HepG2 (cell line): ENCODE results near the gene NGDN. TPM values are rescaled to one million over a fixed set of nuclear protein-coding genes. Genes with fewer than 3 reads are reported as not detected.
A peak's percentile ranks its signal among the peaks of the same experiment; 100 is the strongest.

Experiments
- CBFB ChIP-seq: sonication (generic); formaldehyde crosslinking; IDR thresholded peaks from 2 replicates; pipeline ENCODE4 v1.4.0; 2020; ENCODE audit warnings: missing genetic modification reagents
- GATAD2A ChIP-seq: IDR thresholded peaks from 2 replicates; pipeline ENCODE4 v1.6.1; 2016
- HES4 ChIP-seq: sonication (generic); formaldehyde crosslinking; IDR thresholded peaks from 2 replicates; pipeline ENCODE4 v1.9.0; 2021; ENCODE audit warnings: mild to moderate bottlenecking, missing genetic modification reagents, borderline replicate concordance
- HHEX ChIP-seq: IDR thresholded peaks from 2 replicates; pipeline ENCODE4 v1.6.1; 2016; ENCODE audit warnings: control low read depth
- HOXA9 ChIP-seq: sonication (generic); formaldehyde crosslinking; IDR thresholded peaks from 2 replicates; pipeline ENCODE4 v1.8.1; 2022; ENCODE audit warnings: missing genetic modification reagents, mild to moderate bottlenecking, moderate library complexity, borderline replicate concordance
- POLR2A ChIP-seq, 2 experiments: IDR thresholded peaks; 2 replicates each; pipeline ENCODE4 v1.6.1; 2011; ENCODE audit warnings: low read depth in 2 of 2, low read length in 2 of 2, mild to moderate bottlenecking in 1 of 2, moderate library complexity in 1 of 2; ENCODE audit not compliant: insufficient read depth in 1 of 2
- PRMT3 ChIP-seq: sonication (generic); formaldehyde crosslinking; IDR thresholded peaks from 2 replicates; pipeline ENCODE4 v1.8.1; 2022; ENCODE audit warnings: low read depth, mild to moderate bottlenecking, moderate library complexity, missing genetic modification reagents, borderline replicate concordance
- SP4 ChIP-seq: sonication (generic); formaldehyde crosslinking; IDR thresholded peaks from 2 replicates; pipeline ENCODE4 v1.8.1; 2023; ENCODE audit warnings: mild to moderate bottlenecking, missing genetic modification reagents
- TARDBP ChIP-seq: sonication (generic); formaldehyde crosslinking; IDR thresholded peaks from 2 replicates; pipeline ENCODE4 v1.8.0; 2022; ENCODE audit warnings: mild to moderate bottlenecking, missing genetic modification reagents
- TCF12 ChIP-seq, 2 experiments: fragments of 450-650 bp in 1 of 2; sonication (generic) in 1 of 2; formaldehyde crosslinking in 1 of 2; IDR thresholded peaks; 2 replicates each; pipeline versions ENCODE4 v1.6.1 to v1.8.0; 2017 to 2022; ENCODE audit warnings: antibody characterized with exemption in 1 of 2, mild to moderate bottlenecking in 1 of 2, missing genetic modification reagents in 1 of 2, moderate library complexity in 1 of 2
- U2AF1 ChIP-seq: fragments of 200-400 bp; formaldehyde crosslinking; optimal IDR thresholded peaks from 2 replicates; pipeline ENCODE3; 2017; ENCODE audit warnings: mild to moderate bottlenecking, low read depth, low read length
- XBP1 ChIP-seq: sonication (generic); formaldehyde crosslinking; IDR thresholded peaks from 2 replicates; pipeline ENCODE4 v1.5.0; 2020; ENCODE audit warnings: missing genetic modification reagents
- ZBTB42 ChIP-seq: sonication (generic); formaldehyde crosslinking; IDR thresholded peaks from 2 replicates; pipeline ENCODE4 v1.5.0; 2020; ENCODE audit warnings: mild to moderate bottlenecking, missing genetic modification reagents
- ZC3H13 ChIP-seq: sonication (generic); formaldehyde crosslinking; IDR thresholded peaks from 2 replicates; pipeline ENCODE4 v1.8.1; 2023; ENCODE audit warnings: mild to moderate bottlenecking, missing genetic modification reagents, moderate library complexity
- ZNF296 ChIP-seq: sonication (generic); formaldehyde crosslinking; conservative IDR thresholded peaks from 2 replicates; pipeline ENCODE4 v1.5.0; 2020; ENCODE audit warnings: mild to moderate bottlenecking, missing genetic modification reagents
- ZNF709 ChIP-seq: sonication (generic); formaldehyde crosslinking; IDR thresholded peaks from 2 replicates; pipeline ENCODE4 v1.5.0; 2020; ENCODE audit warnings: mild to moderate bottlenecking, missing genetic modification reagents
- ZNF747 ChIP-seq: sonication (generic); formaldehyde crosslinking; IDR thresholded peaks from 2 replicates; pipeline ENCODE4 v1.8.1; 2023; ENCODE audit warnings: missing genetic modification reagents, mild to moderate bottlenecking, borderline replicate concordance
- ZSCAN29 ChIP-seq: sonication (generic); formaldehyde crosslinking; conservative IDR thresholded peaks from 2 replicates; pipeline ENCODE4 v1.4.0; 2020; ENCODE audit warnings: mild to moderate bottlenecking, missing genetic modification reagents
- ZSCAN9 ChIP-seq: IDR thresholded peaks from 2 replicates; pipeline ENCODE4 v1.6.1; 2016; ENCODE audit warnings: borderline replicate concordance
- polyA plus RNA-seq, 8 experiments: library from polyadenylated mRNA; depleted of rRNA in 3 of 8; stranded (reverse) in 7 of 8; unstranded in 1 of 8; fragments of >200 nt; fragmentation: Illumina TruSeq in 4 of 8; extraction: Trizol in 4 of 8; gene quantifications; 2 replicates each; pipeline versions ENCODE4 v1.2.1 to v1.2.3, GENCODE V29; 2011 to 2016; ENCODE audit warnings: low read depth in 4 of 8, missing spikeins in 1 of 8, mixed read lengths in 1 of 8; ENCODE audit not compliant: insufficient read depth in 1 of 8
- total RNA-seq, 5 experiments: library from RNA; depleted of rRNA; stranded (reverse); fragments of >200 nt; fragmentation: Illumina TruSeq; extraction: Trizol; gene quantifications; 2 replicates each; pipeline ENCODE4 v1.2.3, GENCODE V29; 2016; ENCODE audit warnings: low read depth in 1 of 5
- TF ChIP-seq, protein P1 (sequence below): IDR thresholded peaks from 2 replicates; pipeline ENCODE4 v1.6.1; 2018; ENCODE audit warnings: missing genetic modification reagents, mild to moderate bottlenecking, missing compliant biosample characterization
- TF ChIP-seq, protein P2 (sequence below): sonication (generic); formaldehyde crosslinking; IDR thresholded peaks from 2 replicates; pipeline ENCODE4 v1.5.1; 2020; ENCODE audit warnings: missing genetic modification reagents, mild to moderate bottlenecking, borderline replicate concordance
- TF ChIP-seq, protein P3 (sequence below): sonication (generic); formaldehyde crosslinking; IDR thresholded peaks from 2 replicates; pipeline ENCODE4 v1.5.0; 2020; ENCODE audit warnings: missing genetic modification reagents, mild to moderate bottlenecking, borderline replicate concordance
- TF ChIP-seq, protein P4 (sequence below): sonication (generic); formaldehyde crosslinking; IDR thresholded peaks from 2 replicates; pipeline ENCODE4 v1.8.1; 2023; ENCODE audit warnings: mild to moderate bottlenecking, missing genetic modification reagents, borderline replicate concordance
- TF ChIP-seq, protein P5 (sequence below): sonication (generic); formaldehyde crosslinking; IDR thresholded peaks from 2 replicates; pipeline ENCODE4; 2020; ENCODE audit warnings: missing genetic modification reagents, mild to moderate bottlenecking, borderline replicate concordance

Gene NGDN
- total and polyA plus RNA-seq, 2 of the 13 experiments (the other 11 are each of a cell fraction or from before 2014, with no cell fraction given), result 154 to 216 TPM

DNA sequence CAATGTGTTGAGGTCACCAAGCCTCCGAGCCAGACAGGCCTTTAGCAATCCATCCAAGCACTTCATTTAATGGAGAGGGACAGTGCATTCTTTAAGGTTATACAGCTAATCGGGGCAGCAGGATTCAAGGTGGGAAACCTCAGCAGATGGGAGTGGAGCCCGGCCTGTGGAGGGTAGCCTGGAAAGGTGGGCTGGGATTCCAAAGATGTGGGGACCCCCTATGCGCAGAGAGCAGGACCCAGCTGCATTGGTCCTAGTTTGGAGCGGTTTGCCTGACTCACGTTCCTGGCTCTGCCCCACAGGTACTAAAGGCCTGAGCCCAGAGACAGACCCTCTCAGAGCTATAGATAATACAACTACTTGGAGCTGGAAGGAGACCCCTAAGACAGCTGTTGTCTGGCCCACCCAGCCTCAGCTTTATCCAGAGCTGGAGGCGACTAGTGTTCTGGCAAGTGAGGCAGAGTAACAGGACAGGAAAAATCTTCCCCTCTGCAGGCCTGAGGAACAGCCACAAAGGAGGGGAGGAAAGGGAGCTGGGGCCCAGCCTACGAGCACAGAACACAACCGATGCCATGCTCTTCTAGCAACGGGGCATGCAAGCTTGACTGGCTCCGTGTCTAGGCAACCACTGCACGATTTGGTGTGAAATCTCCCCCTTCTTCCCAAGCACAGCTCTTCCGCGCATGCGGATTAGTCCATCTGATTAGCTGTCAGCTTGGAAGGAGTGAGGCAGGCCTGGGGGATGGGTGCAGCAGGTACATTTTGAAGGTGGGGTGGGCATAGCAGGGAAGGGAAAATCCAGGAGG, 33.0 kb upstream of the NGDN start (continued):
- TF ChIP-seq, protein P1, sequence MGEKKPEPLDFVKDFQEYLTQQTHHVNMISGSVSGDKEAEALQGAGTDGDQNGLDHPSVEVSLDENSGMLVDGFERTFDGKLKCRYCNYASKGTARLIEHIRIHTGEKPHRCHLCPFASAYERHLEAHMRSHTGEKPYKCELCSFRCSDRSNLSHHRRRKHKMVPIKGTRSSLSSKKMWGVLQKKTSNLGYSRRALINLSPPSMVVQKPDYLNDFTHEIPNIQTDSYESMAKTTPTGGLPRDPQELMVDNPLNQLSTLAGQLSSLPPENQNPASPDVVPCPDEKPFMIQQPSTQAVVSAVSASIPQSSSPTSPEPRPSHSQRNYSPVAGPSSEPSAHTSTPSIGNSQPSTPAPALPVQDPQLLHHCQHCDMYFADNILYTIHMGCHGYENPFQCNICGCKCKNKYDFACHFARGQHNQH (CRISPR knock-in tag), result no peak
- TF ChIP-seq TCF12 (IDR thresholded peaks at IDR 0.05) (no peak), TCF12 (CRISPR knock-in tag; IDR thresholded peaks at IDR 0.05) (no peak), U2AF1 (no peak), ZSCAN29 (CRISPR knock-in tag) (no peak), HHEX (CRISPR knock-in tag) (no peak), ZNF709 (CRISPR knock-in tag) (no peak), PRMT3 (CRISPR knock-in tag) (no peak), TARDBP (CRISPR knock-in tag) (no peak), ZSCAN9 (CRISPR knock-in tag) (no peak), POLR2A (IDR thresholded peaks at IDR 0.05; ENCODE audit: insufficient read depth in 1 of 2, low read depth in 2 of 2, low read length in 2 of 2) (no peak), ZNF296 (CRISPR knock-in tag) (no peak), ZC3H13 (CRISPR knock-in tag) (0 out of 2 replicates have a peak, but pooled peaks have one; percentile 24), HOXA9 (no peak), GATAD2A (no peak), CBFB (CRISPR knock-in tag) (no peak), SP4 (CRISPR knock-in tag) (no peak), ZBTB42 (CRISPR knock-in tag) (no peak), ZNF747 (CRISPR knock-in tag) (no peak), XBP1 (CRISPR knock-in tag) (no peak), HES4 (CRISPR knock-in tag) (no peak; the same call in 1 of the 2 replicates)
- TF ChIP-seq, protein P2, sequence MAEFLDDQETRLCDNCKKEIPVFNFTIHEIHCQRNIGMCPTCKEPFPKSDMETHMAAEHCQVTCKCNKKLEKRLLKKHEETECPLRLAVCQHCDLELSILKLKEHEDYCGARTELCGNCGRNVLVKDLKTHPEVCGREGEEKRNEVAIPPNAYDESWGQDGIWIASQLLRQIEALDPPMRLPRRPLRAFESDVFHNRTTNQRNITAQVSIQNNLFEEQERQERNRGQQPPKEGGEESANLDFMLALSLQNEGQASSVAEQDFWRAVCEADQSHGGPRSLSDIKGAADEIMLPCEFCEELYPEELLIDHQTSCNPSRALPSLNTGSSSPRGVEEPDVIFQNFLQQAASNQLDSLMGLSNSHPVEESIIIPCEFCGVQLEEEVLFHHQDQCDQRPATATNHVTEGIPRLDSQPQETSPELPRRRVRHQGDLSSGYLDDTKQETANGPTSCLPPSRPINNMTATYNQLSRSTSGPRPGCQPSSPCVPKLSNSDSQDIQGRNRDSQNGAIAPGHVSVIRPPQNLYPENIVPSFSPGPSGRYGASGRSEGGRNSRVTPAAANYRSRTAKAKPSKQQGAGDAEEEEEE (CRISPR knock-in tag), result no peak
- TF ChIP-seq, protein P3, sequence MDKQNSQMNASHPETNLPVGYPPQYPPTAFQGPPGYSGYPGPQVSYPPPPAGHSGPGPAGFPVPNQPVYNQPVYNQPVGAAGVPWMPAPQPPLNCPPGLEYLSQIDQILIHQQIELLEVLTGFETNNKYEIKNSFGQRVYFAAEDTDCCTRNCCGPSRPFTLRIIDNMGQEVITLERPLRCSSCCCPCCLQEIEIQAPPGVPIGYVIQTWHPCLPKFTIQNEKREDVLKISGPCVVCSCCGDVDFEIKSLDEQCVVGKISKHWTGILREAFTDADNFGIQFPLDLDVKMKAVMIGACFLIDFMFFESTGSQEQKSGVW (CRISPR knock-in tag), result no peak
- TF ChIP-seq, protein P4, sequence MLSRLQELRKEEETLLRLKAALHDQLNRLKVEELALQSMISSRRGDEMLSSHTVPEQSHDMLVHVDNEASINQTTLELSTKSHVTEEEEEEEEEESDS (CRISPR knock-in tag), result no peak
- TF ChIP-seq, protein P5, sequence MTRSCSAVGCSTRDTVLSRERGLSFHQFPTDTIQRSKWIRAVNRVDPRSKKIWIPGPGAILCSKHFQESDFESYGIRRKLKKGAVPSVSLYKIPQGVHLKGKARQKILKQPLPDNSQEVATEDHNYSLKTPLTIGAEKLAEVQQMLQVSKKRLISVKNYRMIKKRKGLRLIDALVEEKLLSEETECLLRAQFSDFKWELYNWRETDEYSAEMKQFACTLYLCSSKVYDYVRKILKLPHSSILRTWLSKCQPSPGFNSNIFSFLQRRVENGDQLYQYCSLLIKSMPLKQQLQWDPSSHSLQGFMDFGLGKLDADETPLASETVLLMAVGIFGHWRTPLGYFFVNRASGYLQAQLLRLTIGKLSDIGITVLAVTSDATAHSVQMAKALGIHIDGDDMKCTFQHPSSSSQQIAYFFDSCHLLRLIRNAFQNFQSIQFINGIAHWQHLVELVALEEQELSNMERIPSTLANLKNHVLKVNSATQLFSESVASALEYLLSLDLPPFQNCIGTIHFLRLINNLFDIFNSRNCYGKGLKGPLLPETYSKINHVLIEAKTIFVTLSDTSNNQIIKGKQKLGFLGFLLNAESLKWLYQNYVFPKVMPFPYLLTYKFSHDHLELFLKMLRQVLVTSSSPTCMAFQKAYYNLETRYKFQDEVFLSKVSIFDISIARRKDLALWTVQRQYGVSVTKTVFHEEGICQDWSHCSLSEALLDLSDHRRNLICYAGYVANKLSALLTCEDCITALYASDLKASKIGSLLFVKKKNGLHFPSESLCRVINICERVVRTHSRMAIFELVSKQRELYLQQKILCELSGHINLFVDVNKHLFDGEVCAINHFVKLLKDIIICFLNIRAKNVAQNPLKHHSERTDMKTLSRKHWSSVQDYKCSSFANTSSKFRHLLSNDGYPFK (CRISPR knock-in tag), result no peak; the same call in 1 of the 2 replicates
